IMR-90 (cell line): Measurements from ENCODE around the gene PHAF1. TPM values are rescaled to one million over a fixed set of nuclear protein-coding genes. Genes with fewer than 3 reads are reported as not detected.

Experiments
- ATAC-seq: fragments of 200-7000 bp; cut with Tn5 transposase; 2 replicates; pipeline ENCODE4 v1.9.1; 2020; ENCODE audit warnings: low read depth, mild to moderate bottlenecking, moderate library complexity
- BruUV-seq: library from RNA; stranded (reverse); fragments of 400-500 nt; replicated peaks from 2 replicates; lab custom pipeline; 2021; lab: Mats Ljungman, UMichigan
- CTCF ChIA-PET: fragments of 300-600 bp; formaldehyde crosslinking; extraction: SDS; loops from one replicate; lab custom pipeline; 2021; ENCODE audit warnings: antibody characterized with exemption; lab: Yijun Ruan, JAX
- POLR2A ChIA-PET: fragments of 300-600 bp; sonication (Branson Sonifier 250); formaldehyde crosslinking; loops from one replicate; lab custom pipeline; 2022; ENCODE audit warnings: antibody characterized with exemption; ENCODE audit not compliant: unreplicated experiment; lab: Charles Lee
- DNase-seq: peaks from one replicate; pipeline ENCODE4 v3.0.0; 2013
- H2AFZ ChIP-seq: replicated peaks from 2 replicates; pipeline ENCODE3; 2013; ENCODE audit warnings: low read length, mild to moderate bottlenecking; ENCODE audit not compliant: poor library complexity
- H2AK5ac ChIP-seq: 2 replicates; pipeline ENCODE4 v1.6.1; 2013; ENCODE audit warnings: low read depth, low read length, inconsistent platforms
- H2AK9ac ChIP-seq: replicated peaks from 2 replicates; pipeline ENCODE3; 2013; ENCODE audit warnings: mild to moderate bottlenecking, low read depth, low read length, moderate library complexity; ENCODE audit not compliant: poor library complexity
- H2BK120ac ChIP-seq: 2 replicates; pipeline ENCODE4 v1.6.1; 2013; ENCODE audit warnings: low read depth, low read length, inconsistent platforms
- H2BK15ac ChIP-seq: 3 replicates; pipeline ENCODE4 v1.6.1; 2013; ENCODE audit warnings: low read depth, low read length, inconsistent platforms
- H2BK20ac ChIP-seq: 2 replicates; pipeline ENCODE4 v1.6.1; 2013; ENCODE audit warnings: low read depth, mild to moderate bottlenecking, inconsistent platforms, low read length, moderate library complexity
- H2BK5ac ChIP-seq: 2 replicates; pipeline ENCODE4 v1.6.1; 2013; ENCODE audit warnings: mild to moderate bottlenecking, low read depth, low read length, inconsistent platforms; ENCODE audit not compliant: poor library complexity, severe bottlenecking
- H3K14ac ChIP-seq: replicated peaks from 2 replicates; pipeline ENCODE4 v1.6.1; 2013; ENCODE audit warnings: low read depth, low read length, inconsistent platforms
- H3K18ac ChIP-seq: 2 replicates; pipeline ENCODE4 v1.6.1; 2013; ENCODE audit warnings: low read depth, low read length, control low read depth
- H3K23ac ChIP-seq: 2 replicates; pipeline ENCODE4 v1.6.1; 2013; ENCODE audit warnings: low read depth, low read length, inconsistent platforms
- H3K27ac ChIP-seq: 2 replicates; pipeline ENCODE4 v1.5.1; 2013; ENCODE audit warnings: mild to moderate bottlenecking, control low read depth, low read length; ENCODE audit not compliant: insufficient read depth
- H3K27me3 ChIP-seq: 2 replicates; pipeline ENCODE4 v1.6.1; 2013; ENCODE audit warnings: low read length; ENCODE audit not compliant: control insufficient read depth, insufficient read depth
- H3K36me3 ChIP-seq: 2 replicates; pipeline ENCODE4 v1.6.1; 2013; ENCODE audit warnings: low read length, mixed read lengths; ENCODE audit not compliant: control insufficient read depth, insufficient read depth
- H3K4ac ChIP-seq: 2 replicates; pipeline ENCODE4 v1.6.1; 2013; ENCODE audit warnings: low read depth, low read length, inconsistent platforms
- H3K4me1 ChIP-seq: 2 replicates; pipeline ENCODE4 v1.6.1; 2013; ENCODE audit warnings: low read length, mixed read lengths; ENCODE audit not compliant: control insufficient read depth, insufficient read depth
- H3K4me2 ChIP-seq: 2 replicates; pipeline ENCODE4 v1.6.1; 2013; ENCODE audit warnings: low read depth, mild to moderate bottlenecking, control low read depth, low read length, moderate library complexity
- H3K4me3 ChIP-seq: 2 replicates; pipeline ENCODE4 v1.5.1; 2013; ENCODE audit warnings: low read depth, mild to moderate bottlenecking, control low read depth, low read length, moderate library complexity; ENCODE audit not compliant: insufficient read depth
- H3K56ac ChIP-seq: 2 replicates; pipeline ENCODE4 v1.6.1; 2013; ENCODE audit warnings: low read length, inconsistent platforms; ENCODE audit not compliant: insufficient read depth; ENCODE audit errors: extremely low read depth
- H3K79me1 ChIP-seq, 2 experiments: 2 replicates each; pipeline ENCODE4 v1.6.1; 2013; ENCODE audit warnings: low read length in 2 of 2, inconsistent platforms in 1 of 2, low read depth in 1 of 2
- H3K9ac ChIP-seq: 2 replicates; pipeline ENCODE4 v1.6.1; 2013; ENCODE audit warnings: low read depth, low read length, control low read depth
- H3K9me1 ChIP-seq: 2 replicates; pipeline ENCODE4 v1.6.1; 2013; ENCODE audit warnings: low read length, inconsistent platforms; ENCODE audit not compliant: insufficient read depth
- H3K9me3 ChIP-seq: 2 replicates; pipeline ENCODE4 v1.6.1; 2013; ENCODE audit warnings: low read length; ENCODE audit not compliant: control insufficient read depth, insufficient read depth
- H4K20me1 ChIP-seq: 2 replicates; pipeline ENCODE4 v1.6.1; 2013; ENCODE audit warnings: low read length, inconsistent platforms; ENCODE audit not compliant: insufficient read depth
- H4K5ac ChIP-seq: 2 replicates; pipeline ENCODE4 v1.6.1; 2013; ENCODE audit warnings: mild to moderate bottlenecking, low read depth, low read length, control low read depth
- H4K8ac ChIP-seq, 2 experiments: 2 replicates each; pipeline ENCODE4 v1.6.1; 2013; ENCODE audit warnings: low read depth in 2 of 2, low read length in 2 of 2, control low read depth in 1 of 2, inconsistent platforms in 1 of 2
- H4K91ac ChIP-seq: 2 replicates; pipeline ENCODE4 v1.6.1; 2013; ENCODE audit warnings: low read depth, low read length, inconsistent platforms; ENCODE audit not compliant: insufficient read depth
- CEBPB ChIP-seq: IDR thresholded peaks from 2 replicates; pipeline ENCODE4 v1.6.1; 2012; ENCODE audit warnings: low read depth, low read length, improper control_type of control experiment
- CHD1 ChIP-seq: IDR thresholded peaks from 2 replicates; pipeline ENCODE4 v1.6.1; 2012; ENCODE audit warnings: low read depth, low read length, improper control_type of control experiment
- WGBS, 2 experiments: methylation state at CpG; one replicate each; pipeline versions ENCODE4 v1.1.5 to v1.1.7; 2013; ENCODE audit warnings: missing lambda C conversion rate in 2 of 2; ENCODE audit not compliant: insufficient read length in 1 of 2; ENCODE audit errors: extremely low coverage in 2 of 2; 5-methylcytosine and 5-hydroxymethylcytosine counted together
- dilution Hi-C: fragments of 300-500 bp; cut with HindIII; formaldehyde crosslinking; loops from one replicate; pipeline ENCODE4 v1.14.3; 2018; ENCODE audit warnings: low sequenced_read_pairs; ENCODE audit not compliant: unreplicated experiment
- in situ Hi-C: fragments of 300-500 bp; cut with MboI; formaldehyde crosslinking; loops from 3 replicates; pipeline ENCODE4 v1.14.3; 2019; ENCODE audit warnings: low sequenced_read_pairs, inconsistent platforms, mixed read lengths
- intact Hi-C: fragments of 100-400 bp; cut with micrococcal nuclease; formaldehyde crosslinking; loops from 2 replicates; pipeline ENCODE4 v1.10.0; 2022
- polyA plus RNA-seq, 3 experiments: library from polyadenylated mRNA; depleted of rRNA; stranded (reverse); fragments of >200 nt; gene quantifications; 2 replicates each; pipeline ENCODE4 v1.2.3, GENCODE V29; 2012; ENCODE audit warnings: low replicate concordance in 1 of 3
- total RNA-seq: library from RNA; depleted of rRNA; stranded (reverse); fragments of >200 nt; gene quantifications from 2 replicates; pipeline ENCODE4 v1.2.3, GENCODE V29; 2012

The PHAF1 gene
- total and polyA plus RNA-seq, 2 of the 4 experiments (the other 2 are of a cell fraction): 14.0 to 19.8 TPM

- H3K36me3 ChIP-seq: peaks cover 57% of the 10 kb centered on the region
- no peak overlapping the region for H3K4ac ChIP-seq
- no peak overlapping the region for H4K8ac ChIP-seq
- in situ Hi-C loops (no loop called here), intact Hi-C loops (no loop called here), dilution Hi-C loops (no loop called here)
- H3K23ac ChIP-seq: no peak overlapping the region
- H4K5ac ChIP-seq: no peak overlapping the region
- H3K56ac ChIP-seq: no peak overlapping the region
- H3K79me1 ChIP-seq: peaks cover 0 to 30% of the 10 kb centered on the region in 2 experiments; a peak in 2 of 4 replicates
- H2BK20ac ChIP-seq: no peak overlapping the region
- 91% methylated on average over 4 of the region's 4 CpGs; no CpG with 5 or more reads in 1 of the 2 experiments for WGBS, 2 experiments
- H2AFZ ChIP-seq: no peak overlapping the region
- BruUV-seq: TSS peak; percentile 56
- DNase-seq (no peak), ATAC-seq (no peak)
- H3K9me1 ChIP-seq: peaks cover 4% of the 10 kb centered on the region; the same call in 1 of the 2 replicates
- H2AK9ac ChIP-seq: peak overlapping the region; percentile 48
- H3K4me1 ChIP-seq: peaks cover 5% of the 10 kb centered on the region; the same call in 1 of the 2 replicates
- H2AK5ac ChIP-seq: no peak overlapping the region
- H3K27me3 ChIP-seq: no peaks in the 10 kb centered on the region
- H3K9ac ChIP-seq: no peak overlapping the region
- POLR2A ChIA-PET: no interaction called here
- no peak overlapping the region for H3K14ac ChIP-seq
- H3K9me3 ChIP-seq: no peaks in the 10 kb centered on the region
- TF ChIP-seq CHD1: no peak
- TF ChIP-seq CEBPB: 0 out of 2 replicates have a peak, but pooled peaks have one; percentile 24
- H2BK120ac ChIP-seq: no peak overlapping the region
- H4K20me1 ChIP-seq: peaks cover 7% of the 10 kb centered on the region; the same call in 1 of the 2 replicates
- H2BK15ac ChIP-seq: no peak overlapping the region
- H3K4me2 ChIP-seq: no peak overlapping the region
- no peak overlapping the region for H2BK5ac ChIP-seq
- H3K4me3 ChIP-seq: no peak overlapping the region
- no peak overlapping the region for H3K18ac ChIP-seq
- no peak overlapping the region for H3K27ac ChIP-seq
- CTCF ChIA-PET: no interaction called here
- H4K91ac ChIP-seq: no peak overlapping the region
These were observed 37.8 kb downstream of the PHAF1 start for GRCh38 chr16:67147437-67148140.
